ENCODE results near the gene NFIA. TPM values are rescaled to one million over a fixed set of nuclear protein-coding genes. Genes with fewer than 3 reads are reported as not detected.

NFIA gene
- total and polyA plus RNA-seq, 9 of the 15 experiments (the other 6 are each of a cell fraction or from before 2014, with no cell fraction given): 5.3 to 24.9 (median 9.8) TPM

GRCh38 chr1:61071205-61072130 lies 10.9 kb upstream of the NFIA start (continued):
- TF ChIP-seq NFRKB (IDR thresholded peaks at IDR 0.05; ENCODE audit: low read depth) (no peak), HCFC1 (IDR thresholded peaks at IDR 0.05; ENCODE audit: low read depth, low read length) (no peak), ZNF644 (tag; IDR thresholded peaks at IDR 0.05; ENCODE audit: low read depth) (no peak), ZNF586 (CRISPR knock-in tag; conservative IDR thresholded peaks at IDR 0.05) (no peak), ZKSCAN1 (IDR thresholded peaks at IDR 0.05; ENCODE audit: low read depth, low read length) (no peak), BACH1 (tag; IDR thresholded peaks at IDR 0.05) (no peak), SAFB (IDR thresholded peaks at IDR 0.05; ENCODE audit: borderline replicate concordance, low read depth, low read length) (no peak), MCM3 (IDR thresholded peaks at IDR 0.05) (no peak), PRPF4 (IDR thresholded peaks at IDR 0.05; ENCODE audit: insufficient read depth, low read depth, low read length, poor library complexity, severe bottlenecking) (no peak), KAT7 (CRISPR knock-in tag; IDR thresholded peaks at IDR 0.05; ENCODE audit: borderline replicate concordance) (no peak), SNIP1 (IDR thresholded peaks at IDR 0.05; ENCODE audit: low read depth) (no peak), ZNF23 (CRISPR knock-in tag; IDR thresholded peaks at IDR 0.05) (no peak), U2AF2 (optimal IDR thresholded peaks at IDR 0.05; ENCODE audit: low read depth, low read length) (no peak), ZNF175 (CRISPR knock-in tag; IDR thresholded peaks at IDR 0.05; ENCODE audit: low read depth) (no peak), SAP30 (IDR thresholded peaks at IDR 0.05; ENCODE audit: borderline replicate concordance, insufficient read depth, low read depth, low read length, poor library complexity, severe bottlenecking) (no peak), GABPB1 (CRISPR knock-in tag; IDR thresholded peaks at IDR 0.05) (no peak), RCOR1 (IDR thresholded peaks at IDR 0.05; ENCODE audit: borderline replicate concordance in 1 of 2, low read depth in 2 of 2, low read length in 2 of 2) (no peak), ZNF277 (CRISPR knock-in tag; IDR thresholded peaks at IDR 0.05; ENCODE audit: borderline replicate concordance) (no peak), ZNF696 (CRISPR knock-in tag; conservative IDR thresholded peaks at IDR 0.05) (no peak), RBM39 (optimal IDR thresholded peaks at IDR 0.05; ENCODE audit: low read depth, low read length) (no peak), TBL1XR1 (IDR thresholded peaks at IDR 0.05; ENCODE audit: low read length in 2 of 2) (no peak), RBM15 (IDR thresholded peaks at IDR 0.05; ENCODE audit: insufficient read depth, low read length) (no peak), HDAC1 (IDR thresholded peaks at IDR 0.05) (peak in 1 of 2 experiments; percentile 56; a peak in 1 of 4 replicates), BMI1 (IDR thresholded peaks at IDR 0.05; ENCODE audit: low read length) (no peak), ZNF449 (CRISPR knock-in tag; IDR thresholded peaks at IDR 0.05) (no peak), KLF1 (tag; IDR thresholded peaks at IDR 0.05) (no peak), ZNF717 (CRISPR knock-in tag; IDR thresholded peaks at IDR 0.05) (no peak), DNMT1 (IDR thresholded peaks at IDR 0.05) (no peak)
